HCT116 (cell line): ENCODE results near the gene C10orf90. TPM values are rescaled to one million over a fixed set of nuclear protein-coding genes. Genes with fewer than 3 reads are reported as not detected.

Experiments
- ATAC-seq: fragments of 200-7000 bp; cut with Tn5 transposase; 2 replicates; pipeline ENCODE4 v1.9.1; 2020; ENCODE audit warnings: mild to moderate bottlenecking, moderate library complexity
- BruUV-seq: library from RNA; stranded (reverse); fragments of 400-500 nt; replicated peaks from 2 replicates; lab custom pipeline; 2021; lab: Mats Ljungman, UMichigan
- CTCF ChIA-PET: fragments of 300-600 bp; sonication (Branson Sonifier 250); formaldehyde crosslinking; loops from one replicate; lab custom pipeline; 2021; ENCODE audit warnings: antibody characterized with exemption; lab: Charles Lee
- POLR2A ChIA-PET: fragments of 300-600, 350-600 bp; sonication (Branson Sonifier 250); formaldehyde crosslinking; loops from one replicate; lab custom pipeline; 2021; ENCODE audit warnings: antibody characterized with exemption; lab: Charles Lee
- RAD21 ChIA-PET, 2 experiments: fragments of 300-600 bp; sonication (Branson Sonifier 250); formaldehyde crosslinking; loops; one replicate each; lab custom pipeline; 2023; ENCODE audit warnings: low total read pairs in 2 of 2; ENCODE audit not compliant: uncharacterized antibody in 2 of 2, unreplicated experiment in 2 of 2, low non-redundant PET in 1 of 2; lab: Charles Lee
- DNase-seq: peaks from one replicate; pipeline ENCODE4 v3.0.0-alpha.2; 2010; ENCODE audit warnings: low read depth, low spot score
- H2AFZ ChIP-seq: fragments of 200-600 bp; shearing (Covaris generic), sonication (generic); 2 replicates; pipeline ENCODE4 v1.6.1; 2017; ENCODE audit warnings: low read depth, mixed run types, mixed read lengths, antibody characterized with exemption, low read length; ENCODE audit not compliant: poor library complexity, severe bottlenecking
- H3K27ac ChIP-seq: 2 replicates; pipeline ENCODE4 v1.5.1; 2012; ENCODE audit warnings: low read depth, low read length
- H3K27me3 ChIP-seq: fragments of 200-600 bp; sonication (generic); 2 replicates; pipeline ENCODE4 v1.6.1; 2016; ENCODE audit warnings: mixed run types, low read length, mixed read lengths; ENCODE audit not compliant: insufficient read depth
- H3K36me3 ChIP-seq, 2 experiments: fragments of 200-500 bp in 1 of 2; fragments of 200-600 bp in 1 of 2; sonication (Bioruptor generic) in 1 of 2; sonication (generic) in 1 of 2; 2 replicates each; pipeline versions ENCODE4 v1.5.1 to v1.6.1; 2014 to 2016; ENCODE audit warnings: low read length in 2 of 2, inconsistent platforms in 1 of 2, mixed read lengths in 1 of 2, mixed run types in 1 of 2; ENCODE audit not compliant: insufficient read depth in 2 of 2, control insufficient read depth in 1 of 2
- H3K4me1 ChIP-seq, 2 experiments: fragments of 200-600 bp in 1 of 2; sonication (generic) in 1 of 2; 2 replicates each; pipeline versions ENCODE4 v1.5.1 to v1.6.1; 2012 to 2017; ENCODE audit warnings: low read length in 2 of 2, inconsistent platforms in 1 of 2, mild to moderate bottlenecking in 1 of 2, mixed read lengths in 1 of 2, mixed run types in 1 of 2, moderate library complexity in 1 of 2; ENCODE audit not compliant: insufficient read depth in 2 of 2, control insufficient read depth in 1 of 2
- H3K4me2 ChIP-seq: fragments of 200-600 bp; sonication (generic); 2 replicates; pipeline ENCODE4 v1.6.1; 2017; ENCODE audit warnings: mixed run types, low read length, mixed read lengths
- H3K4me3 ChIP-seq, 2 experiments: fragments of 200-600 bp in 1 of 2; sonication (generic) in 1 of 2; replicated peaks in 1 of 2; 2 replicates each; pipeline ENCODE4 v1.5.1; 2011 to 2016; ENCODE audit warnings: low read length in 2 of 2, control low read depth in 1 of 2, low read depth in 1 of 2, mild to moderate bottlenecking in 1 of 2, mixed read lengths in 1 of 2, mixed run types in 1 of 2
- H3K79me2 ChIP-seq: fragments of 200-600 bp; sonication (generic); 2 replicates; pipeline ENCODE4 v1.6.1; 2017; ENCODE audit warnings: mild to moderate bottlenecking, mixed run types, low read length, moderate library complexity, mixed read lengths; ENCODE audit not compliant: insufficient read depth
- H3K9ac ChIP-seq: fragments of 200-600 bp; sonication (generic); 2 replicates; pipeline ENCODE4 v1.6.1; 2016; ENCODE audit warnings: low read length, mixed read lengths
- H3K9me2 ChIP-seq: fragments of 200-600 bp; sonication (generic), shearing (Covaris generic); 2 replicates; pipeline ENCODE4 v1.6.1; 2017; ENCODE audit warnings: mixed run types, mild to moderate bottlenecking, moderate library complexity; ENCODE audit not compliant: insufficient read depth
- H3K9me3 ChIP-seq, 2 experiments: fragments of 200-500 bp in 1 of 2; fragments of 200-600 bp in 1 of 2; sonication (Bioruptor generic) in 1 of 2; sonication (generic) in 1 of 2; 2 replicates each; pipeline ENCODE4 v1.6.1; 2014 to 2017; ENCODE audit warnings: low read length in 2 of 2, mixed read lengths in 2 of 2, inconsistent platforms in 1 of 2, low read depth in 1 of 2, mild to moderate bottlenecking in 1 of 2, mixed run types in 1 of 2, moderate library complexity in 1 of 2; ENCODE audit not compliant: control insufficient read depth in 1 of 2, insufficient read depth in 1 of 2
- H4K20me1 ChIP-seq: fragments of 200-600 bp; sonication (generic), shearing (Covaris generic); 2 replicates; pipeline ENCODE4 v1.6.1; 2017; ENCODE audit warnings: mixed run types, mild to moderate bottlenecking, moderate library complexity; ENCODE audit not compliant: insufficient read depth
- CEBPB ChIP-seq: IDR thresholded peaks from 2 replicates; pipeline ENCODE4 v1.6.1; 2012; ENCODE audit warnings: low read depth
- POLR2AphosphoS5 ChIP-seq: IDR thresholded peaks from 2 replicates; pipeline ENCODE4 v1.6.1; 2011; ENCODE audit warnings: mild to moderate bottlenecking, low read depth, low read length, moderate library complexity
- REST ChIP-seq: IDR thresholded peaks from 2 replicates; pipeline ENCODE4 v1.6.1; 2012; ENCODE audit warnings: low read depth
- intact Hi-C: fragments of 100-400 bp; cut with micrococcal nuclease; formaldehyde crosslinking; loops from 2 replicates; pipeline ENCODE4 v1.10.0; 2022
- total RNA-seq: library from RNA; stranded (reverse); gene quantifications from one replicate; pipeline ENCODE4 v1.2.1, GENCODE V29; 2021; ENCODE audit not compliant: unreplicated experiment
- TF ChIP-seq, protein P1 (sequence below): IDR thresholded peaks from 2 replicates; pipeline ENCODE4 v1.6.1; 2011; ENCODE audit warnings: mild to moderate bottlenecking, low read length, moderate library complexity; ENCODE audit not compliant: insufficient replicate concordance; ENCODE audit errors: extremely low read depth

The C10orf90 gene
- total RNA-seq, 1 experiment from 2014 or later, result not detected

DNA sequence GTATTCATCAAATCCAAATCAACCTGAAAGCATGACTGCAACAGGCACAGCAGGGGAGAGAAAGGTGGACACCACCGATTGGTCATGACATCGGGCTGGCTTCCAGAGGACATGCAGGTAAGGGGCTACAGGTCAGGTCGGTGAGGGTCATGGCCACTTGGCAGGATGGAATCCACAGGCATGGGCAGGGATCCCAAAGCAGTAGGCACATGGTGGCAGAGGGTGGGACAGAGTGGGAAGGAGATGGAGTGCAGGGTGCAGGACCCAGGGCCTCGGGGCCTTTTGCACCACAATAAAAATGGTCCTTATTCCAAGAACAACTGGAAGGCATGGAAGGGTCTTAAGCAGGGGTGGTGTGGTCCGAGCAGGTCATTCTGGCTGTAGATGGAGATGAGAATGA is 33.0 kb downstream of the C10orf90 start:
- intact Hi-C loops, result no loop called here
- Histone ChIP-seq H3K9ac (no peak overlapping the region), H3K27ac (no peak overlapping the region), H3K27me3 (peaks cover 67% of the 10 kb centered on the region), H3K9me2 (no peaks in the 10 kb centered on the region), H3K9me3 (no peaks in the 10 kb centered on the region), H3K36me3 (no peaks in the 10 kb centered on the region), H3K4me1 (no peaks in the 10 kb centered on the region), H3K79me2 (no peaks in the 10 kb centered on the region), H3K4me2 (no peak overlapping the region), H2AFZ (no peak overlapping the region), H3K4me3 (no peak overlapping the region), H4K20me1 (no peaks in the 10 kb centered on the region)
- ChIA-PET RAD21 (no interaction called here), CTCF (no interaction called here), POLR2A (no interaction called here)
- ATAC-seq (no peak), DNase-seq (no peak)
- no TSS peak for BruUV-seq
- TF ChIP-seq POLR2AphosphoS5 (no peak), CEBPB (no peak), REST (no peak)
- TF ChIP-seq, protein P1, sequence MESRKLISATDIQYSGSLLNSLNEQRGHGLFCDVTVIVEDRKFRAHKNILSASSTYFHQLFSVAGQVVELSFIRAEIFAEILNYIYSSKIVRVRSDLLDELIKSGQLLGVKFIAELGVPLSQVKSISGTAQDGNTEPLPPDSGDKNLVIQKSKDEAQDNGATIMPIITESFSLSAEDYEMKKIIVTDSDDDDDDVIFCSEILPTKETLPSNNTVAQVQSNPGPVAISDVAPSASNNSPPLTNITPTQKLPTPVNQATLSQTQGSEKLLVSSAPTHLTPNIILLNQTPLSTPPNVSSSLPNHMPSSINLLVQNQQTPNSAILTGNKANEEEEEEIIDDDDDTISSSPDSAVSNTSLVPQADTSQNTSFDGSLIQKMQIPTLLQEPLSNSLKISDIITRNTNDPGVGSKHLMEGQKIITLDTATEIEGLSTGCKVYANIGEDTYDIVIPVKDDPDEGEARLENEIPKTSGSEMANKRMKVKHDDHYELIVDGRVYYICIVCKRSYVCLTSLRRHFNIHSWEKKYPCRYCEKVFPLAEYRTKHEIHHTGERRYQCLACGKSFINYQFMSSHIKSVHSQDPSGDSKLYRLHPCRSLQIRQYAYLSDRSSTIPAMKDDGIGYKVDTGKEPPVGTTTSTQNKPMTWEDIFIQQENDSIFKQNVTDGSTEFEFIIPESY, result no peak
